ENCODE results near the gene SLC44A5. TPM values are rescaled to one million over a fixed set of nuclear protein-coding genes. Genes with fewer than 3 reads are reported as not detected.

SLC44A5 gene
- total and polyA plus RNA-seq, 2 donors (not counting 1 experiment from before 2014, with no cell fraction given), result 2.8 to 4.2 TPM

DNA sequence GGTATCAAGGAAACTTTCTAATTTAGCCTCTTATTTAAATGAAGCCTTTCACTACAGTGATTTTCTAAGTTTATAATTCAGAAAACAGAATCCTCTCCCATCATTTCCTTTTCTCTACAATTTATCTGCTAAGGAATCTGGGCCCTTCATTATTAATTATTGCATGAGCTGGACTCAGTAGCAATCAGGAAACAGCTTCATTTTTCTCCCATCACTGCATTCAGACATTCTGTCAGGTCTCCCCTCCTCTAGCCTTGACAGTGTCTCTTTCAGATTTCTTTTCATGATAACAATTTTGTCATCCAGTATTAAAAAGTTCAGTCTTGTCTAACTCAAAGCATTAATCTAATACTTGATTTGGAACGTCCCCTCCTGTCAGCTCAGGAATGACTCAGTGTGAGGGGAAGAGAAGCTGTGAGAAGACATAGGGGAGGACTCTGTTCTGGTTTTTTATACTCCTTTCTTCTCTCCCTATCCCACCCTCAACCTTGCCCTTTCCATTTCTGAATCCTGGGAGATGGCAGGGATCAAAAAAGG lies 28.1 kb downstream of the SLC44A5 start:
- TF ChIP-seq EZH2 (IDR thresholded peaks at IDR 0.05; ENCODE audit: borderline replicate concordance, insufficient read depth, low read depth, low read length, poor library complexity, severe bottlenecking), result no peak
- TF ChIP-seq, protein P1, sequence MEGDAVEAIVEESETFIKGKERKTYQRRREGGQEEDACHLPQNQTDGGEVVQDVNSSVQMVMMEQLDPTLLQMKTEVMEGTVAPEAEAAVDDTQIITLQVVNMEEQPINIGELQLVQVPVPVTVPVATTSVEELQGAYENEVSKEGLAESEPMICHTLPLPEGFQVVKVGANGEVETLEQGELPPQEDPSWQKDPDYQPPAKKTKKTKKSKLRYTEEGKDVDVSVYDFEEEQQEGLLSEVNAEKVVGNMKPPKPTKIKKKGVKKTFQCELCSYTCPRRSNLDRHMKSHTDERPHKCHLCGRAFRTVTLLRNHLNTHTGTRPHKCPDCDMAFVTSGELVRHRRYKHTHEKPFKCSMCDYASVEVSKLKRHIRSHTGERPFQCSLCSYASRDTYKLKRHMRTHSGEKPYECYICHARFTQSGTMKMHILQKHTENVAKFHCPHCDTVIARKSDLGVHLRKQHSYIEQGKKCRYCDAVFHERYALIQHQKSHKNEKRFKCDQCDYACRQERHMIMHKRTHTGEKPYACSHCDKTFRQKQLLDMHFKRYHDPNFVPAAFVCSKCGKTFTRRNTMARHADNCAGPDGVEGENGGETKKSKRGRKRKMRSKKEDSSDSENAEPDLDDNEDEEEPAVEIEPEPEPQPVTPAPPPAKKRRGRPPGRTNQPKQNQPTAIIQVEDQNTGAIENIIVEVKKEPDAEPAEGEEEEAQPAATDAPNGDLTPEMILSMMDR (IDR thresholded peaks at IDR 0.05), result no peak
- Histone ChIP-seq H3K27ac (ENCODE audit: low read length in 2 of 2) (no peak overlapping the region), H3K36me3 (replicated peaks in 1 of 2; ENCODE audit: control extremely low read depth in 1 of 2, control insufficient read depth in 1 of 2, extremely low read depth in 1 of 2, insufficient read depth in 2 of 2, low read length in 1 of 2) (no peaks in the 10 kb centered on the region), H3K27me3 (replicated peaks in 1 of 4; ENCODE audit: control extremely low read depth in 1 of 4, control insufficient read depth in 3 of 4, insufficient read depth in 4 of 4, low read length in 3 of 4) (no peaks in the 10 kb centered on the region), H3K4me3 (ENCODE audit: control extremely low read depth in 1 of 5, extremely low read depth in 1 of 5, insufficient read depth in 1 of 5, low read depth in 2 of 5, low read length in 4 of 5) (no peak overlapping the region), H3K79me2 (ENCODE audit: control insufficient read depth, insufficient read depth, low read length) (no peaks in the 10 kb centered on the region), H3K9ac (ENCODE audit: low read length) (no peak overlapping the region), H2AFZ (ENCODE audit: insufficient read depth, low read depth, low read length, poor library complexity, severe bottlenecking) (no peak overlapping the region), H3K9me3 (ENCODE audit: control extremely low read depth in 1 of 3, control insufficient read depth in 2 of 3, insufficient read depth in 1 of 3, low read length in 2 of 3) (no peaks in the 10 kb centered on the region), H3K4me1 (ENCODE audit: control insufficient read depth in 2 of 2, insufficient read depth in 2 of 2, low read length in 2 of 2) (no peaks in the 10 kb centered on the region), H3K4me2 (replicated peaks; ENCODE audit: low read depth, low read length, poor library complexity, severe bottlenecking) (no peak overlapping the region), H4K20me1 (ENCODE audit: control insufficient read depth, insufficient read depth, low read length, poor library complexity, severe bottlenecking) (no peaks in the 10 kb centered on the region)
- DNase-seq (no peak), ATAC-seq (ENCODE audit: low read depth) (no peak)
- H3K27ac Mint-ChIP-seq, result no peak overlapping the region
- CTCF ChIA-PET, result no interaction called here
- no peaks in the 10 kb centered on the region for H3K27me3 Mint-ChIP-seq
- no peaks in the 10 kb centered on the region for H3K4me1 Mint-ChIP-seq
- intact Hi-C loops (cut with micrococcal nuclease), result no loop called here
- WGBS (ENCODE audit: insufficient coverage), result no CpG with 5 or more reads among the region's 1 CpG
- H3K9me3 Mint-ChIP-seq (ENCODE audit: insufficient read depth), result no peaks in the 10 kb centered on the region
- H3K4me3 Mint-ChIP-seq, result no peak overlapping the region
- POLR2A ChIA-PET, result no interaction called here

DNA sequence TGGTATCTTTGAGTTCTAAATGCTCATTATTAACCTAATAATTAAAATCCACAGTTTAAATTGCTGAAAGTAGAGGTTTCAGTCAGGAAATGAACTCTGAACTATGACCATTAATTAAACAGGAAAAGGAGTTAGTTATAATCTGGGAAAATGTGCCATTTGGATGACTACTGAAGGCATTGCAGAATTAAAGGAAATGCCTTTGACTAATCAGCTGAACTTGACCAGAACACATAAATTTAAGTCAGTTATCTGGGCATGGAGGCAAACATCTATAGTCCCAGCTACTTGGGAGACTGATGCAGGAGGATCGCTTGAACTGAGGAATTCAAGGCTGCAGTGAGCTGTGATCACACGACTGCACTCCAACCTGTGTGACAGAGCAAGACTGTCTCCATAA lies 31.9 kb downstream of the SLC44A5 start:
- no peak overlapping the region for H3K4me2 ChIP-seq (replicated peaks; ENCODE audit: low read depth, low read length, poor library complexity, severe bottlenecking)
- no peak overlapping the region for H3K27ac Mint-ChIP-seq
- H3K4me3 Mint-ChIP-seq, result no peak overlapping the region
- no peaks in the 10 kb centered on the region for H3K36me3 ChIP-seq (replicated peaks in 1 of 2; ENCODE audit: control extremely low read depth in 1 of 2, control insufficient read depth in 1 of 2, extremely low read depth in 1 of 2, insufficient read depth in 2 of 2, low read length in 1 of 2)
- H3K27me3 ChIP-seq (replicated peaks in 1 of 4; ENCODE audit: control extremely low read depth in 1 of 4, control insufficient read depth in 3 of 4, insufficient read depth in 4 of 4, low read length in 3 of 4), result no peaks in the 10 kb centered on the region
- no peaks in the 10 kb centered on the region for H3K9me3 Mint-ChIP-seq (ENCODE audit: insufficient read depth)
- intact Hi-C loops (cut with micrococcal nuclease), result no loop called here
- no peak overlapping the region for H3K27ac ChIP-seq (ENCODE audit: low read length in 2 of 2)
- CTCF ChIA-PET, result no interaction called here
- ATAC-seq (ENCODE audit: low read depth), result no peak
- H3K4me1 ChIP-seq (ENCODE audit: control insufficient read depth in 2 of 2, insufficient read depth in 2 of 2, low read length in 2 of 2), result no peaks in the 10 kb centered on the region
- TF ChIP-seq, protein P1 (IDR thresholded peaks at IDR 0.05), result no peak
- peaks cover 14% of the 10 kb centered on the region for H3K27me3 Mint-ChIP-seq
- no peaks in the 10 kb centered on the region for H3K9me3 ChIP-seq (ENCODE audit: control extremely low read depth in 1 of 3, control insufficient read depth in 2 of 3, insufficient read depth in 1 of 3, low read length in 2 of 3)
- no peak overlapping the region for H2AFZ ChIP-seq (ENCODE audit: insufficient read depth, low read depth, low read length, poor library complexity, severe bottlenecking)
- POLR2A ChIA-PET, result no interaction called here
- H3K9ac ChIP-seq (ENCODE audit: low read length), result no peak overlapping the region
- no peak overlapping the region for H3K4me3 ChIP-seq (ENCODE audit: control extremely low read depth in 1 of 5, extremely low read depth in 1 of 5, insufficient read depth in 1 of 5, low read depth in 2 of 5, low read length in 4 of 5)
- DNase-seq, result no peak
- WGBS (ENCODE audit: insufficient coverage), result no CpG with 5 or more reads among the region's 2 CpGs
- no peaks in the 10 kb centered on the region for H3K79me2 ChIP-seq (ENCODE audit: control insufficient read depth, insufficient read depth, low read length)
- no peaks in the 10 kb centered on the region for H4K20me1 ChIP-seq (ENCODE audit: control insufficient read depth, insufficient read depth, low read length, poor library complexity, severe bottlenecking)
- no peaks in the 10 kb centered on the region for H3K4me1 Mint-ChIP-seq
